CD14-positive monocyte (primary cell): ENCODE data around the gene LHPP. TPM values are rescaled to one million over a fixed set of nuclear protein-coding genes. Genes with fewer than 3 reads are reported as not detected.

Source experiments
- DNase-seq, 3 donors: peaks; one replicate each; pipeline ENCODE4 v3.0.0-alpha.2; 2011 to 2022
- H2AFZ ChIP-seq: 2 replicates; pipeline ENCODE4 v1.6.0; 2012; ENCODE audit warnings: mild to moderate bottlenecking, low read depth, low read length, inconsistent platforms; ENCODE audit not compliant: insufficient read depth, poor library complexity, severe bottlenecking
- H3K27ac ChIP-seq, 2 donors: 1 replicate in 1 of 2; 2 replicates in 1 of 2; pipeline ENCODE4 v1.5.1; 2012 to 2013; ENCODE audit warnings: low read length in 2 of 2, control low read depth in 1 of 2, inconsistent platforms in 1 of 2, low read depth in 1 of 2, mild to moderate bottlenecking in 1 of 2
- H3K27me3 ChIP-seq, 2 donors: one replicate each; pipeline versions ENCODE4 v1.6.0 to v1.6.1; 2011 to 2013; ENCODE audit warnings: low read length in 2 of 2; ENCODE audit not compliant: control insufficient read depth in 2 of 2, insufficient read depth in 2 of 2
- H3K36me3 ChIP-seq, 2 donors: replicated peaks in 1 of 2; 1 replicate in 1 of 2; 2 replicates in 1 of 2; pipeline versions ENCODE4 v1.5.1 to v1.6.1; 2012 to 2013; ENCODE audit warnings: low read length in 2 of 2, control low read depth in 1 of 2, inconsistent platforms in 1 of 2, mild to moderate bottlenecking in 1 of 2; ENCODE audit not compliant: insufficient read depth in 2 of 2, control insufficient read depth in 1 of 2
- H3K4me1 ChIP-seq, 2 donors: 1 replicate in 1 of 2; 2 replicates in 1 of 2; pipeline versions ENCODE4 v1.5.1 to v1.6.1; 2012 to 2013; ENCODE audit warnings: low read length in 2 of 2, control low read depth in 1 of 2, inconsistent platforms in 1 of 2, mild to moderate bottlenecking in 1 of 2, moderate library complexity in 1 of 2; ENCODE audit not compliant: insufficient read depth in 2 of 2, control insufficient read depth in 1 of 2
- H3K4me2 ChIP-seq: replicated peaks from 2 replicates; pipeline ENCODE3; 2012; ENCODE audit warnings: low read length, moderate library complexity, mild to moderate bottlenecking; ENCODE audit not compliant: poor library complexity, severe bottlenecking; ENCODE audit errors: extremely low read depth
- H3K4me3 ChIP-seq, 3 experiments: fragments of 200-600 bp in 1 of 3; sonication (generic) in 1 of 3; replicated peaks in 1 of 3; 1 replicate in 2 of 3; 2 replicates in 1 of 3; pipeline ENCODE4 v1.5.1; 2011 to 2013; ENCODE audit warnings: low read length in 3 of 3, mild to moderate bottlenecking in 3 of 3, control low read depth in 2 of 3, low read depth in 2 of 3, inconsistent platforms in 1 of 3, moderate library complexity in 1 of 3
- H3K79me2 ChIP-seq: 2 replicates; pipeline ENCODE4 v1.6.0; 2012; ENCODE audit warnings: mild to moderate bottlenecking, control low read depth, inconsistent platforms, low read length, moderate library complexity; ENCODE audit not compliant: insufficient read depth
- H3K9ac ChIP-seq: 2 replicates; pipeline ENCODE4 v1.6.0; 2017; ENCODE audit warnings: low read length, mild to moderate bottlenecking; ENCODE audit not compliant: insufficient read depth, poor library complexity, severe bottlenecking
- H3K9me3 ChIP-seq, 2 donors: replicated peaks in 1 of 2; 1 replicate in 1 of 2; 2 replicates in 1 of 2; pipeline versions ENCODE4 v1.5.1 to v1.6.1; 2012 to 2013; ENCODE audit warnings: low read length in 2 of 2, control low read depth in 1 of 2; ENCODE audit not compliant: control insufficient read depth in 1 of 2, insufficient read depth in 1 of 2
- H4K20me1 ChIP-seq: 2 replicates; pipeline ENCODE4 v1.6.0; 2012; ENCODE audit warnings: mild to moderate bottlenecking, low read length, control low read depth, moderate library complexity; ENCODE audit not compliant: insufficient read depth
- H3K27ac Mint-ChIP-seq, 7 donors: one replicate each; pipeline ENCODE4 v1.8.0; 2020; ENCODE audit warnings: mild to moderate bottlenecking in 7 of 7, mixed read lengths in 7 of 7, moderate library complexity in 6 of 7, inconsistent platforms in 2 of 7
- H3K27me3 Mint-ChIP-seq, 3 donors: one replicate each; pipeline ENCODE4 v1.8.0; 2021 to 2022; ENCODE audit warnings: low read depth in 3 of 3, mild to moderate bottlenecking in 3 of 3, mixed read lengths in 3 of 3, moderate library complexity in 3 of 3, inconsistent platforms in 1 of 3
- H3K36me3 Mint-ChIP-seq, 2 donors: one replicate each; pipeline ENCODE4 v1.8.0; 2020; ENCODE audit warnings: mixed read lengths in 2 of 2, inconsistent platforms in 1 of 2, mild to moderate bottlenecking in 1 of 2
- H3K4me1 Mint-ChIP-seq: one replicate; pipeline ENCODE4 v1.8.0; 2020; ENCODE audit warnings: mild to moderate bottlenecking, mixed read lengths
- H3K4me3 Mint-ChIP-seq, 2 donors: one replicate each; pipeline ENCODE4 v1.8.0; 2020; ENCODE audit warnings: mild to moderate bottlenecking in 2 of 2, mixed read lengths in 2 of 2, moderate library complexity in 1 of 2
- H3K9me3 Mint-ChIP-seq, 7 donors: one replicate each; pipeline ENCODE4 v1.8.0; 2020 to 2022; ENCODE audit warnings: mixed read lengths in 7 of 7, mild to moderate bottlenecking in 6 of 7, moderate library complexity in 6 of 7, inconsistent platforms in 2 of 7
- CTCF ChIP-seq: fragments of 200-600 bp; IDR thresholded peaks from one replicate; pipeline ENCODE4 v1.8.0; 2022; ENCODE audit warnings: antibody characterized with exemption, mild to moderate bottlenecking
- WGBS: methylation state at CpG from one replicate; pipeline ENCODE4 v1.1.5; 2013; ENCODE audit warnings: missing lambda C conversion rate; ENCODE audit not compliant: insufficient coverage; 5-methylcytosine and 5-hydroxymethylcytosine counted together
- intact Hi-C, 2 donors: fragments of 100-400 bp; cut with micrococcal nuclease; formaldehyde crosslinking; loops; one replicate each; pipeline versions ENCODE4 v1.15.0 to v1.15.1; 2023
- polyA plus RNA-seq, 3 donors: library from polyadenylated mRNA; depleted of rRNA in 1 of 3; unstranded in 2 of 3; stranded (reverse) in 1 of 3; fragments of 300-500 nt in 2 of 3; fragments of >200 nt in 1 of 3; fragmentation: Illumina TruSeq in 2 of 3; gene quantifications; 1 replicate in 2 of 3; 2 replicates in 1 of 3; pipeline ENCODE4 v1.2.3, GENCODE V29; 2012 to 2021

The LHPP gene
- polyA plus RNA-seq, 3 donors: 15.2 to 20.6 (median 19.5) TPM

DNA sequence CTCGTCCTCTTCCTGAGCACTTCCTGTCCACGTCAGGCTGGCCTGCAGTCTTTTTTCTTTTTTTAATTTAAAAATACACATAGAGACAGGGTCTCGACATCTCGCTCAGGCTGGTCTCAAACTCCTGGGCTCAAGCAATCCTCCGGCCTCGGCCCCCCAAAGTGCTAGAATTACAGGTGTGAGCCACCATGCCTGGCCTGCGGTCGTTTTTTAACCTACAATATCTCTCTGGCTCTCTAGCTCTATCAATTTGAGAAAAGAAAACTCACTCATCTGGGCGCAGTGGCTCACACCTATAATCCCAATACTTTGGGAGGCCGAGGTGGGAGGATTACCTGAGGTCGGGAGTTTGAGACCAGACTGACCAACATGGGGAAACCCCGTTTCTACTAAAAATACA is 38.9 kb upstream of the LHPP start:
- no peak overlapping the region for H3K4me3 Mint-ChIP-seq

GRCh38 chr10:124423813-124424212 is 37.8 kb upstream of the LHPP start:
- Mint-ChIP-seq H3K36me3 (peaks cover 0 to 2% of the 10 kb centered on the region in 2 donors), H3K27ac (no peak overlapping the region), H3K27me3 (peaks cover 44 to 65% (median 55%) of the 10 kb centered on the region in 3 donors), H3K9me3 (peaks cover 0 to 2% (median 1%) of the 10 kb centered on the region in 7 donors), H3K4me1 (peaks cover 4% of the 10 kb centered on the region), H3K4me3 (peak overlapping the region in 1 of 2 donors; percentile 12)
- no peaks in the 10 kb centered on the region for H3K9me3 ChIP-seq
- TF ChIP-seq CTCF: no peak
- no peaks in the 10 kb centered on the region for H3K36me3 ChIP-seq
- H3K4me1 ChIP-seq: peaks cover 5 to 8% of the 10 kb centered on the region in 2 donors
- intact Hi-C loops: no loop called here
- no peak overlapping the region for H2AFZ ChIP-seq
- H3K27ac ChIP-seq: no peak overlapping the region
- H3K9ac ChIP-seq: no peak overlapping the region
- no CpG with 5 or more reads among the region's 5 CpGs for WGBS
- H3K27me3 ChIP-seq: peaks cover 9 to 41% of the 10 kb centered on the region in 2 donors
- no peaks in the 10 kb centered on the region for H3K79me2 ChIP-seq
- DNase-seq: no peak
- H3K4me3 ChIP-seq: no peak overlapping the region
- H4K20me1 ChIP-seq: no peaks in the 10 kb centered on the region
- H3K4me2 ChIP-seq: no peak overlapping the region

More for the DNA sequence above, 38.9 kb upstream of the LHPP start:
- peaks cover 9% of the 10 kb centered on the region for H3K79me2 ChIP-seq
- peaks cover 7 to 17% of the 10 kb centered on the region in 2 donors for H3K4me1 ChIP-seq
- no peak overlapping the region for H3K27ac ChIP-seq
- no peak overlapping the region for H3K4me3 ChIP-seq
- no peak for TF ChIP-seq CTCF
- no peak overlapping the region for H3K9ac ChIP-seq
- WGBS: 72% methylated on average over 7 of the region's 12 CpGs
- Mint-ChIP-seq H3K27ac (no peak overlapping the region), H3K9me3 (peaks cover 0 to 2% (median 1%) of the 10 kb centered on the region in 7 donors), H3K27me3 (peaks cover 40 to 59% (median 53%) of the 10 kb centered on the region in 3 donors), H3K36me3 (peaks cover 0 to 2% of the 10 kb centered on the region in 2 donors), H3K4me1 (peaks cover 8% of the 10 kb centered on the region)
- H3K27me3 ChIP-seq: peaks cover 9 to 41% of the 10 kb centered on the region in 2 donors
- peaks cover 1% of the 10 kb centered on the region for H4K20me1 ChIP-seq
- no peak overlapping the region for H2AFZ ChIP-seq
- H3K36me3 ChIP-seq: no peaks in the 10 kb centered on the region
- no peak for DNase-seq
- H3K4me2 ChIP-seq: no peak overlapping the region
- intact Hi-C loops: no loop called here
- H3K9me3 ChIP-seq: no peaks in the 10 kb centered on the region
